ENCODE measurements around the gene AFAP1.

Gene AFAP1

DNA sequence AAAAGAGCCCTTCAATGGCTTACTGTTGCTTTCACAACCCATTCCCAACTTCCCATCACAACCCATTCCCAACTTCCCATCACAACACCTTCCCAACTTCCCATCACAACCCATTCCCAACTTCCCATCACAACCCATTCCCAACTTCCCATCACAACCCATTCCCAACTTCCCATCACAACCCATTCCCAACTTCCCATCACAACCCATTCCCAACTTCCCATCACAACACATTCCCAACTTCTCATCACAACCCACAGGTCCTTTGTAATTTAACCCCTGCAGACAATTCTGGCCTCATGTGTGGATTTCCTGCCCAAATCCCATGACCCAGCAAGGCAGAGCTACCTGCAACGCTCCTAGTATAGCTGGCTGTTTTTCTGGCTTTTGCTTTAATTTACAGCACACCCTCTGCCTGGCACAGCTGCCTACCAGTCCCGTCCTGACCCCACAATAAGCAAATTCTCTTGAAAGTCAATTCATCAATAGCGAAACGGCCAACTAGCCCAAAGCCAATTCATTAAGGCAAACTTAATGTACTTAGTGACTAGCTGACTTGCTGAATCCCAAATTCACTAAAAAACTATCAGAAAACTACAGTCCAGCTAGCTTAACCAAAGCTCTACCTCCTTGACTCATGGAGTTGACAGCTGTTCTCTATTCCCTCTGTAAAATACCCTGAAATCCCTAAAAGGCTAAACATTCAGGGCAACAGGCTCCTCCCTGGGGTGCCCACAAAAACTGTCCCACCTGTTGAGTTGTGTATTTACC, 75.6 kb downstream of the AFAP1 start:
- DNase-seq (ENCODE audit: low spot score), result peak; percentile 81

DNA sequence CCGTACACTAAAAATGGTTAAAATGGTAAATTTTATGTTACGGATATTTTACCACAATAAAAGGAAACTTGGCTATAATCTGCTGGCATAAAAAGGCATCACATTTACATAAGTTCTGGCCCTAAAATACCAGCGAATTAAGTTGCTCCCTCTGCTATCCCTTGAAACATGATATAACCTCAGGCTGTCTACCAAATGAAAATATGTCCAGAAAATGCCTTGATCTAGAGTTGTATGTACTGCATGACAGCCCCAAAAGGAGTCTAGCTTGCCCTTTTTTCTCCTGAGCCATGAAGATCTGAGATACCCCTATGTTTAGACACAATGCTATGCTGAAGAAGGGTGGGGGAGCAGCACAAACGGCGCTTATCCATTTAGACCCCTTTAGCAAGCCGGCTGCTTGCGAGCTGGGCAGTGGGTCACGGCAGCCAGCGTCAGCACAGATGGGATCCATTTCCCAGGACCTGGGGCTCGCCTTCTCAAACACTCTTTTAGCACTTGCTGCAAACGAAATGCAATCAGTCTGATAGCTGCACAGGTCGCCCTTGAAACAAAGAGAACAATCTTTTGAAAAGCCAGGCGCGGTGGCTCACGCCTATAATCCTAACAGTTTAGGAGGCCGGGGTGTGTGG, 77.0 kb downstream of the AFAP1 start:
- DNase-seq (ENCODE audit: low spot score), result no peak

DNA sequence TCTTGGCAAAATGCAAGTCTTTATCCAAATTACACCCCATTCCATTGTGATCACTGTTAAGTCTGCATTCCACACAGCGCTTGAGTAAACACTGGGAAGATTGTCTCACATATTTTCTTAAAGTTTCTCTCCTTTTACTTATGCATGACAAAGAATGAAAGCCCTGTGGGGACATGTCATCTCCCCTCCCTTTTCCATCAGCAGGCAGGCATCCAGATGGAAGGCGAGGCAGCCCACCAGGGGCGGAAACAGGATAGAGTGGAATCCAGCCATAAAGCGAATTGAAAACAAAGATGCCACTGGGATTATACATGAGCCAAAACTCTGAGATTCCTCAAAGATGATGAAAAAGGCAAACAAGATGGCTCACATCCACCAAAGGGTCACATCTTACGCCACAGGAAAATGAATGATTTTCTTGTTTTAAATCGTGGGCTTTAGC, 78.2 kb downstream of the AFAP1 start:
- no peak for DNase-seq (ENCODE audit: low spot score)

GRCh38 chr4:7860600-7861163, 79.0 kb downstream of the AFAP1 start:
- DNase-seq (ENCODE audit: low spot score), result no peak

DNA sequence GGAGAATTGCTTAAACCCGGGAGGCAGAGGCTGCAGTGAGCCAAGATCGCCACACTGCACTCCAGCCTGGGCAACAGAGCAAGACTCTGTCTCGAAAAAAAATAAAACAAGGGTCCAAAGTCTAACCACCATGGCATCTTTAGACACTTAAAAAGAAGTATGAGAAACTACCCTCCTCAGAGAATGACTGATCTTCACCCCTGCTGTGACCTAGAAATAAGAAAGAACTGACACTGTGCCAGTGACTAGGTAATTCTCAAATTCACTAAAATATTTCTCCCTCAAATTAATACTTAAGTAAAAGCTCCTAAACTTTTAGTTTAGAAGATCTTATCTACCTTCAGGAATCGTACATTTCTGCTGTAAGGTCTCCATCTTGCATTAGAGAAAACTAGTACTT, 80.3 kb downstream of the AFAP1 start:
- no peak for DNase-seq (ENCODE audit: low spot score)

DNA sequence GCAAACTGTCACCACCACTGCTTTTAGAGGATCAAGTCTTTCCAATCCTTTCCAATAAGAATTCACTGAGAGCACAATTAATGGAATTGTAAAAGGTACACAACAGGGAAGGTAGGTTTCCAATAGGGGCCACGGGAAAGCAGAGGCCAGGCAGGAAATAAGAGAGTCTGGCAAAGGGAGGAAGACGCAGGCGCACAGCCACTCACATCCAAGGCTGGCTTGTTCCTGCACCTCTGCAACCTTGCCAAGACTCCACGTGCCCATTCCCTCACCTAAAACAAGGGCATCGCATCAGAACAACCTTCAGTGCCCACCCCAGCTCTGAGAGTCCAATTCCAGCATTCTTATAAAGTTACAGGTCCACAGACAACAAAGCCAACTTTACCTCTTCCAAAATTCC, 81.2 kb downstream of the AFAP1 start:
- no peak for DNase-seq (ENCODE audit: low spot score)

DNA sequence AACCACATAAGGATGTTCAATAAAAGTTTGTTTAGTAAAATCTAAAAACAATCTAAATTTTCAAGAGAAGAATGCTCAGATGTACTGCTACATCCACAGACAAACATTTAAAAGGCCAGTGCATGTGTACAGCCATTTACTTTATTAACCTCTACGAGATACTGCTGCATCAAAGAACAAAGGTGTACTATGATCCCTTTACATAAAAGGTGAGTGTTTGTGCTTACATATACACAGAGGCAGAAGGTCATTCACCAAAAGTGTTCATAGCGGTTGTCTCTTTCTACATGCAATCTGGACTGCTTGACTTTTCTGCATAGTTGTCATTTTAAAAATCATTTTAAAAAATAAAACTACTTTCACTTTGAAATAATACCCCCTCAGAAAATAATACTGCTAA, 81.7 kb downstream of the AFAP1 start:
- no peak for DNase-seq (ENCODE audit: low spot score)

DNA sequence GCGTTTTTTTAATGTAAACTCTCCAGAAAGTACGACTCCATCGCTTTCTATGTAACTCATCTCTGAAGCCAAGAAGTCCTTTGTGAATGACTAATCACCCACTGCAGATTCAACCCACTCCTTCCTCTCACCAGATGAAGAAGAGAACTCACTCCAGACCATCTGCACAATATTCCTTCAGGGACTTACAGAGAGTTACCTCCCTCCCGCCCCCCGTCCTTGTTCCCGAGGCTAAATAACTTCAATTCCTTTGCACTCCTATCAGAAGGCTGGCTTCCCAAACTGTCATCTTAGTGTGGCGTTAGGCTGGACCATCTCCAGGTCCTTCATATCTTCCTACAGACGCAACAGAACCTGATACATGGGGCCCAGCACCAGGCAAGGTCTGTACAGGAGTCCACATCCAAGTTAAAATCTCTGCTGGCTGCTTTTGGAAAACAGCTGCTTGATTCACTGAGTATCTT, 82.4 kb downstream of the AFAP1 start:
- no peak for DNase-seq (ENCODE audit: low spot score)

- DNase-seq (ENCODE audit: low spot score), result no peak
Measured at GRCh38 chr4:7855731-7856130, 83.9 kb downstream of the AFAP1 start.

GRCh38 chr4:7854697-7855370, 84.8 kb downstream of the AFAP1 start:
- no peak for DNase-seq (ENCODE audit: low spot score)

GRCh38 chr4:7854216-7854615, 85.4 kb downstream of the AFAP1 start:
- DNase-seq (ENCODE audit: low spot score), result no peak

DNA sequence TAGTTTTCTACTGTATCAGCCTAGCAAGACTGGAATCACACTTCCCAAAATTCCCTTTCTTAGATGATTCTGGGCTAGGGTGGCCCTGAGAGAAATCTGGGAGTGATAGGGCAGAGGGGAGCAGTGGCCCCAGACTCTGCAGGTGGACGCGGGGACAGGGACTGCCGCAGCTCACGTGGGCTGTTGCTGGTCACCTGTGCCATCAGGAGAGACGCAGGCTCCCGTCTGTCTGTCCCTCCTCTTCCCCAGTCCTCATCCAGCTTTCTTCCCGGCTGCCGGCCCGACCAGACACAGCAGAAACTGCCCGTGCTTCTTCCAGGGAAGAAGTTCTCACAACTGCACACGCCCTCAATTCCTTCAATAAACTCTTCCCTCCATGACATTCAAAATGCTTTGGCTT, 86.4 kb downstream of the AFAP1 start:
- DNase-seq (ENCODE audit: low spot score), result no peak

- no peak for DNase-seq (ENCODE audit: low spot score)
Measured at GRCh38 chr4:7852568-7853185, 87.0 kb downstream of the AFAP1 start.

GRCh38 chr4:7850489-7850888, 89.2 kb downstream of the AFAP1 start:
- DNase-seq (ENCODE audit: low spot score), result no peak

DNA sequence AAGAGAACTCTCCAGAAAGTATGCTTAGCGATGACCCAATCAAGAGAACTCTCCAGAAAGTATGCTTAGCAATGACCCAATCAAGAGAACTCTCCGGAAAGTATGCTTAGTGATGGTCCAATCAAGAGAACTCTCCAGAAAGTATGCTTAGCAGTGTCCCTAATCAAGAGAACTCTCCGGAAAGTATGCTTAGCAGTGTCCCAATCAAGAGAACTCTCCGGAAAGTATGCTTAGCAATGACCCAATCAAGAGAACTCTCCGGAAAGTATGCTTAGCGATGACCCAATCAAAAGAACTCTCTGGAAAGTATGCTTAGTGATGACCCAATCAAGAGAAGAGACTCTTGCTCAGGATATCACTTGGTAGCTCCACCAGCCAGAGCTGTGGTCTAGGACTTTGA, 92.5 kb downstream of the AFAP1 start:
- DNase-seq (ENCODE audit: low spot score), result no peak

- DNase-seq (ENCODE audit: low spot score), result peak; percentile 33
Measured at GRCh38 chr4:7845493-7846128, 94.0 kb downstream of the AFAP1 start.

DNA sequence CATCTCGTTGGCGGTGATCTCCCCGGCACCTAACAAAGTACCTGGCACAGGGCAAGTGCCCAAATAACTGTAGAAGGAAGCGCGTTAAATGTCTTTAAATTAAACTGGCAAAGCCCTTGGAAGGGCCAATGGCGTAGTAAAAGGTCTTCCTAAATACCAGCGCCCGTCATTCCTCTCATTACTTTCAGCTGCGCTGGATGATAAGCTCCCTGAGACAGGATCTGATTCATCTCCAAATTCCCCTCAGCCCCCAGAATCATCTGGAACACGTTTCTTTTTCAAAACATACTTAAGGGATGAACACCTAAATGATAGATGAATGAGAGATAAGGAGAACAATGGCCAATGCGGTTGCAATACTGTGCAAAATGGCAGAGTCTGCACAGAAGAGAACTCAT, 95.1 kb downstream of the AFAP1 start:
- no peak for DNase-seq (ENCODE audit: low spot score)

DNA sequence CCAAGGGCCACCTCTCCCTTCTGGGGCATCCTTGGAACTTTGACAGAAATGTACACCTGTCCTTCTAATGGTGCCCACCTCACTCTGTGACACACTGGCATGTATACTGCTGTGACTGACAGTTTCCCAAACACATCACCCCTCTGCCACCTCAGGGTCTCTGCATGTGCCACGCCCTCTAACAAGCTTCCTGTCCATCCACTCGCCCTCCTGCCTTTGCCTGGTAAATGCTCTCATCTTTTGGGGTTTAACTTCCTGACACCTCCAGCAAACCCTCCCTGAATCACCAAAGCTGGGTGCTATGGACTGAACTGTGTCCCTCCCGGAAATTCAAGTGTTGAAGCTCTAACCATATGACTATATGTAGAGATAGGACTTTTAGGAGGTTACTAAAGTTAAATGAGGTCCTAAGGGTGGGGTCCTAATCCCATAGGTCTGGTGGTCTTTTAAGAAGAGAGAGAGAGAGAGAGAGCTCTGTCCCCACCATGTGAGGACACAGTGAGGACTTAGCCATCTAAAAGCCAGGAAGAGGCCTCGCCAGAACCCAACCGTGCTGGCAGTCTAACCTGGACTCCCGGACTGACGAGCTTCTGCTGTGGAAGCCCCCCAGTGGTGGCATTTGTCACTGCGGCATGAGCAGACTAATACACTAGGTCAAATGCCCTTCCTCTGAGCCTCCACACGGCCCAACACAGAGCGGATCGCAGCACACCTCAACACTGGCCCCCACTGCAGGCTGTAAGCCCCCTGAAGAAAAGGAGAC, 95.6 kb downstream of the AFAP1 start:
- peak; percentile 70 for DNase-seq (ENCODE audit: low spot score)

GRCh38 chr4:7842384-7843279, 97.0 kb downstream of the AFAP1 start:
- no peak for DNase-seq (ENCODE audit: low spot score)

- no peak for DNase-seq (ENCODE audit: low spot score)
Measured at GRCh38 chr4:7841894-7842293, 97.8 kb downstream of the AFAP1 start.
